BLaER1 (cell line): ENCODE measurements around the gene SGCA.

Source experiments
- H3K27ac ChIP-seq: shearing (Covaris generic); formaldehyde crosslinking; 2 replicates; pipeline ENCODE4 v1.8.1; 2022
- H3K27me3 ChIP-seq: shearing (Covaris generic); formaldehyde crosslinking; 2 replicates; pipeline ENCODE4 v1.8.1; 2022
- H3K36me3 ChIP-seq: shearing (Covaris generic); formaldehyde crosslinking; 2 replicates; pipeline ENCODE4 v1.8.1; 2022
- H3K4me1 ChIP-seq: shearing (Covaris generic); formaldehyde crosslinking; 2 replicates; pipeline ENCODE4 v1.8.1; 2022
- H3K4me2 ChIP-seq: shearing (Covaris generic); formaldehyde crosslinking; 2 replicates; pipeline ENCODE4 v1.8.1; 2022
- H3K4me3 ChIP-seq: shearing (Covaris generic); formaldehyde crosslinking; 2 replicates; pipeline ENCODE4 v1.8.1; 2022
- H3K9ac ChIP-seq: shearing (Covaris generic); formaldehyde crosslinking; 2 replicates; pipeline ENCODE4 v1.8.1; 2022
- H3K9me3 ChIP-seq: shearing (Covaris generic); formaldehyde crosslinking; 2 replicates; pipeline ENCODE4 v1.8.1; 2022
- H4K20me1 ChIP-seq: shearing (Covaris generic); formaldehyde crosslinking; 2 replicates; pipeline ENCODE4 v1.8.1; 2022
- Cebpa-rat ChIP-seq: shearing (Covaris generic); IDR thresholded peaks from 2 replicates; pipeline ENCODE4 v1.8.1; 2022

The SGCA gene

DNA sequence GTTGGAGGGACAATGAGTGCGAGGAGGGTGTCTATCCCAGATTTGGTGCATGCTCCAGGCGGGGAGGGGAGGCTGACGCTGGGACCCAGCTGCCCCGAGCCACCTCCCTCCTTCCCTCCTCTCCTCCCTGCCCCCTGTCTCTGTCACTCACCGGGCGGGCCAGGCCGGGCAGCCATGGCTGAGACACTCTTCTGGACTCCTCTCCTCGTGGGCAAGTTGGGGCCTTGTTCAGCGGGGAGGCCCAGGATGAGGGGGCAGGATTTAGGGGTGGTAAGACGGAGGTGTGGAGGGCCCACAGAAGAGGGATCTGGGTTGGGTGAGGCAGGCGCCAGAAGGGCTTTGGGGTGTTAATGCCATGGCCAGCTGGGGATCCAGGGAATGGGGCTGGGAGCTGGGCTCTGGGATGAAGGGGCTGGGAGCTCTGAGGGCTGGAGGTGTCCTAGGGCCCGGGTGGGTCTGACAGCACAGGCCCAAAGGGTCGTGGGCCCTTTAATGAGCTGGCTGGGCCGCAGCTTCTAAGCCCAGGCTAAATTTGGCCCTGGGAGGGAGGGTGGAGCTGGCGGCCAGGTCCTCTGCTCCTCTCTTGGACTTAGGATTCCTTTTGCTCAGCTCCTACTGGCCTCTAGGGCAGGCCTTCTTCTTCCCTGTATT is at the start of gene SGCA:
Gene SGCA, plus strand, starts transcription at position 139 of the 651 bp plus-strand sequence. Its CDS starts 36 bp downstream, at position 175.
- no peaks in the 10 kb centered on the region for H3K36me3 ChIP-seq
- peaks cover 47% of the 10 kb centered on the region for H3K4me1 ChIP-seq
- no peak within 1 kb of the TSS; the same call in 1 of the 2 replicates for H3K9ac ChIP-seq
- no peaks in the 10 kb centered on the region for H3K27me3 ChIP-seq
- no peak for TF ChIP-seq Cebpa-rat
- H3K27ac ChIP-seq: 0 out of 2 replicates have a peak within 1 kb of the TSS, but pooled peaks have one; percentile 22
- H3K4me3 ChIP-seq: no peak within 1 kb of the TSS
- H3K4me2 ChIP-seq: no peak within 1 kb of the TSS
- H4K20me1 ChIP-seq: no peaks in the 10 kb centered on the region
- H3K9me3 ChIP-seq: no peaks in the 10 kb centered on the region

DNA sequence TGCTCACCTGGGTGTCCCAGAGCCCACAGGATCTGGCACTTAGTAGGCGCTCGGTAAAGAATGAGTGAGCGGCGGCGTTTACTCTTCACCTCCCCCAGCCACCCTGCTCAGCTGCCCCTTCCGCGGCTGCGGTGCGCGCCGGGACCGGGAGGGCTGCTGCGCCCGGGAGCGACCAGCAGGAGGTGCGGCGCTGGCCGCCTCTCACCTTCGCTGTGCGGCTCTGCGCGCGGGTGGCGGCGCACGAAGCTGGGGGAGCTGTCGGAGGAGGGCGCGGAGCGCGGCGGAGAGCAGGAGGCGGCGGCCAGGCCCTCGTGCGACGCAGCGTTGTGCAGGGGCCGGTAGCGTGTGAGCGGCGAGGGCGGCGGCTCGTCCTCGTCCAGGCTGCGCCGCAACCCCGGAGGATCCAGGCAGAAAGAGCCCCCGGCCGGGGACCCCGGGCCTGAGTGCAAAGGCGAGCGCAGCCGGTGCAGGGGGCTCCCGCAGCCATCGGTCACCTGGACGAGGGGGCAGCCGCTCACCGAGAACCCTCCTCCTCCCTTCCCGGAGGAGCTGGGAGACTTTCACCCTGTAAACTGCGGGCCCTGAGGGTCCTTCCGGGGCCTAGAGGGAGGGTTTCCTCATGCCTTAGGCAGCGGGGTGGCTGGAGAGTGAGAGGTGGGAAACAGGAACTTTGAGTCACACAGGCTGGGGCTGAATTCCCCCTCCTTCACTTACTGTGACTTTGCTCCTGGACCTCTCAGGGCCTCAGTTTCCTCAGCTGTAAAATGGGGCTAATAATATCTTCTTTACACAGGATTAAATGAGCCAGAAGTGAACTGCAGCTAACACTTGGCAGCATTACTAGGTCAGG is 48.4 kb upstream of the SGCA start:
- Histone ChIP-seq H3K4me1 (peaks cover 11% of the 10 kb centered on the region), H3K36me3 (no peaks in the 10 kb centered on the region), H3K4me3 (peak overlapping the region; percentile 54), H3K9ac (peak overlapping the region; percentile 67), H3K27ac (no peak overlapping the region), H3K9me3 (no peaks in the 10 kb centered on the region), H3K4me2 (peak overlapping the region; percentile 89), H3K27me3 (peaks cover 35% of the 10 kb centered on the region), H4K20me1 (no peaks in the 10 kb centered on the region)
- TF ChIP-seq Cebpa-rat: no peak

DNA sequence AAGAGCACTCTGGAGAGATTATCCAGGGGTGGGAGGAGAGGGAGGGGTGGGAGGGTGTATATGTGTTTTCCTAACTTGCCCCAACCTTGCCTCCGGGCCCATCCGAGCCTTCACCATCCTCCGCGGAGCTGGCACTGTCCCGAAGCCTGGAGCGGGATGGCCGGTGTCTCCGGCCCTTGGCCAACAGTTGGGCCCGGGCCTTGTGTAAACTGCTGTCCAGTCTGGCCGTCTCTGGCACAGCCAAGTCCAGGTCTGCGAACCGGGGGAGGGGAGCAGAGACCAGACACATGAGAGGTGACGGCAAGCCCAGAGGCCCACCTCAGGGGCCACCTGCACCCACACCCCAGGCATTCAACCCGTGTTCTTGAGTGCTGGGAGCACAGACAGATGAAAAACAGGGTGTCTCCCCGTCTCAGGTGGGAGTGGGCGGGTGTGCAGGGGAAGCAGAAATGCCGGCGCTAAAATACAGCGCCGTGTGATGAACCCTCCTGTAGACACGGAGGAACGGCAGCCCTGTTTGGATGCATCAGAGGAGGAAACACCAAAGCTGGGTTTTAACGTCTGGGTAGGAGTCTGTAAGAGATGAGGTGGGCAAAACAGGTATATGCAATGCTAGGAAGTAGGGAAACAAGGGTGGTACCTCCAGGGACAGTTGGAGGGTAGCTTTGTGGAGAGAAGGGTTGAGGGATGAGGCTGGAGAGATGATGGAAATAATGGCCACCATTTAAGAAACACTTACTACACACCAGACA is 47.6 kb upstream of the SGCA start:
- H3K9me3 ChIP-seq: no peaks in the 10 kb centered on the region
- TF ChIP-seq Cebpa-rat: no peak
- peaks cover 11% of the 10 kb centered on the region for H3K4me1 ChIP-seq
- no peak overlapping the region for H3K27ac ChIP-seq
- no peak overlapping the region for H3K9ac ChIP-seq
- peaks cover 35% of the 10 kb centered on the region for H3K27me3 ChIP-seq
- H3K36me3 ChIP-seq: no peaks in the 10 kb centered on the region
- no peak overlapping the region for H3K4me2 ChIP-seq
- H3K4me3 ChIP-seq: no peak overlapping the region
- H4K20me1 ChIP-seq: no peaks in the 10 kb centered on the region

- Histone ChIP-seq H4K20me1 (no peaks in the 10 kb centered on the region), H3K9ac (no peak overlapping the region), H3K9me3 (no peaks in the 10 kb centered on the region), H3K4me1 (peaks cover 11% of the 10 kb centered on the region), H3K4me3 (no peak overlapping the region), H3K4me2 (no peak overlapping the region), H3K27me3 (peaks cover 35% of the 10 kb centered on the region), H3K36me3 (no peaks in the 10 kb centered on the region), H3K27ac (no peak overlapping the region)
- no peak for TF ChIP-seq Cebpa-rat
Measured at GRCh38 chr17:50118828-50119218, 47.0 kb upstream of the SGCA start.

- Histone ChIP-seq H3K4me2 (no peak overlapping the region), H3K4me3 (no peak overlapping the region), H3K9me3 (no peaks in the 10 kb centered on the region), H3K27ac (no peak overlapping the region), H4K20me1 (no peaks in the 10 kb centered on the region), H3K27me3 (peaks cover 35% of the 10 kb centered on the region), H3K9ac (no peak overlapping the region), H3K4me1 (peaks cover 11% of the 10 kb centered on the region), H3K36me3 (no peaks in the 10 kb centered on the region)
- no peak for TF ChIP-seq Cebpa-rat
Measured at GRCh38 chr17:50120475-50121253, 45.1 kb upstream of the SGCA start.

- Histone ChIP-seq H4K20me1 (no peaks in the 10 kb centered on the region), H3K4me2 (no peak overlapping the region), H3K9me3 (no peaks in the 10 kb centered on the region), H3K36me3 (no peaks in the 10 kb centered on the region), H3K27ac (no peak overlapping the region), H3K4me1 (peaks cover 9% of the 10 kb centered on the region), H3K9ac (no peak overlapping the region), H3K27me3 (peaks cover 25% of the 10 kb centered on the region), H3K4me3 (no peak overlapping the region)
- TF ChIP-seq Cebpa-rat: no peak
Measured at GRCh38 chr17:50122945-50123344, 42.9 kb upstream of the SGCA start.

DNA sequence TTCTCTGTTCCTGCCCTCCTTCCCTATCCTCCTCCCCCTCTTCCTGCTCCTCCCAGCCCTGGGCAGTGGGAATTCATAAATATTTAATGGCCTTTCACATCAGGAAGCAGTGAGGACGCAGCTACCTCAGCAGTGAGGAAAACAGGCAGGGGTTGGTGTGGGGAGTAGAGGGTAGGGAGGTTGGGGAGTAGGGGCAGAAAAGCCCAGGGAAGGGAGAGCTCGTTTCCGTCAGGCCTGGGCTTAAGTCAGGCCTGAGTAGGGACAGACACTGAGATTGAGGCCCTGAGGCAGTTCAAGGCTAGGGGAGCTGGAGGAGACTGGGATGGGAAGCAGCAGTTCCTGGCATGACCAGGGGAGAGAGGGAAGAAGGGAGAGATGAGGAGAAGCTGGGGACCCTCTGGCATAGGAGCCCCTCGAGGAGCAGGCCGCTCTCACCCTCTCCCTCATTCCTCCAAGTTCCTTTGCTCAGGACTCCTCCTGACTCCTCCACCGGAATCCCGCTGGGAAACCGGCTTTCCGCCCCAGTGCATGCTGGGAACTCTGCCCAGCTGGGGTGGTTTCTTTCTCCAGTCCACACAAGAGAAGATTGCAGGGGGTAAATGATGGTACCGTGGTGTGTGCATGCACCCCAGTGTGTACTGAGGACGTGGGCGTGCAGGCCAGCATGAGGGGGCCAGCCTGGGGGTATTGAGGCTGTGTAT is 42.0 kb upstream of the SGCA start:
- H3K9me3 ChIP-seq: peaks cover 4% of the 10 kb centered on the region; the same call in 1 of the 2 replicates
- no peak overlapping the region for H3K4me2 ChIP-seq
- H3K36me3 ChIP-seq: no peaks in the 10 kb centered on the region
- no peaks in the 10 kb centered on the region for H4K20me1 ChIP-seq
- H3K9ac ChIP-seq: no peak overlapping the region
- H3K27me3 ChIP-seq: peaks cover 25% of the 10 kb centered on the region
- no peak for TF ChIP-seq Cebpa-rat
- H3K27ac ChIP-seq: no peak overlapping the region
- H3K4me3 ChIP-seq: no peak overlapping the region
- H3K4me1 ChIP-seq: peaks cover 16% of the 10 kb centered on the region

- Histone ChIP-seq H3K4me3 (no peak overlapping the region), H3K4me2 (no peak overlapping the region), H3K27me3 (peaks cover 35% of the 10 kb centered on the region), H4K20me1 (0 out of 2 replicates have a peak, but pooled peaks cover under 1% of the 10 kb centered on the region), H3K9me3 (peaks cover 4% of the 10 kb centered on the region; the same call in 1 of the 2 replicates), H3K36me3 (no peaks in the 10 kb centered on the region), H3K4me1 (peaks cover 22% of the 10 kb centered on the region), H3K27ac (no peak overlapping the region), H3K9ac (no peak overlapping the region)
- TF ChIP-seq Cebpa-rat: no peak
Measured at GRCh38 chr17:50125420-50125997, 40.3 kb upstream of the SGCA start.
